Smooth muscle cell (in vitro differentiated cells): ENCODE data around the gene ZFP36L2. TPM values are rescaled to one million over a fixed set of nuclear protein-coding genes. Genes with fewer than 3 reads are reported as not detected.

Experiments
- DNase-seq: peaks from one replicate; lab custom pipeline; 2025; ENCODE audit not compliant: unreplicated experiment; lab: John Stamatoyannopoulos, UW
- H2AFZ ChIP-seq: fragments of 200-600 bp; sonication (generic); 2 replicates; pipeline ENCODE4 v1.6.0; 2016; ENCODE audit warnings: antibody characterized with exemption, low read depth, mild to moderate bottlenecking
- H3F3A ChIP-seq: fragments of 200-600 bp; sonication (generic); 2 replicates; pipeline ENCODE4 v1.6.0; 2017; ENCODE audit warnings: antibody characterized with exemption, low read depth
- H3K27ac ChIP-seq: fragments of 200-600 bp; sonication (generic); 2 replicates; pipeline ENCODE4 v1.5.1; 2016; ENCODE audit warnings: low read depth, mild to moderate bottlenecking
- H3K27me3 ChIP-seq: fragments of 200-600 bp; sonication (generic); 2 replicates; pipeline ENCODE4 v1.6.1; 2016; ENCODE audit warnings: low read depth, mild to moderate bottlenecking
- H3K36me3 ChIP-seq: fragments of 200-600 bp; sonication (generic); 2 replicates; pipeline ENCODE4 v1.5.1; 2016; ENCODE audit warnings: low read depth
- H3K4me1 ChIP-seq: fragments of 200-600 bp; sonication (generic); 2 replicates; pipeline ENCODE4 v1.5.1; 2016; ENCODE audit warnings: low read depth
- H3K4me2 ChIP-seq: fragments of 200-600 bp; sonication (generic); 2 replicates; pipeline ENCODE4 v1.6.0; 2016; ENCODE audit warnings: mild to moderate bottlenecking
- H3K4me3 ChIP-seq: fragments of 200-600 bp; sonication (generic); 2 replicates; pipeline ENCODE4 v1.5.1; 2016; ENCODE audit warnings: mild to moderate bottlenecking
- H3K79me2 ChIP-seq: fragments of 200-600 bp; sonication (generic); 2 replicates; pipeline ENCODE4 v1.6.0; 2016; ENCODE audit warnings: low read depth, mild to moderate bottlenecking
- H3K9ac ChIP-seq: fragments of 200-600 bp; sonication (generic); 2 replicates; pipeline ENCODE4 v1.6.0; 2016; ENCODE audit warnings: low read depth
- H3K9me3 ChIP-seq: fragments of 200-600 bp; sonication (generic); replicated peaks from 2 replicates; pipeline ENCODE4 v1.5.1; 2016; ENCODE audit warnings: low read depth
- H4K20me1 ChIP-seq: fragments of 200-600 bp; sonication (generic); 2 replicates; pipeline ENCODE4 v1.6.0; 2016; ENCODE audit warnings: low read depth
- CTCF ChIP-seq: fragments of 200-600 bp; sonication (generic); IDR thresholded peaks from 2 replicates; pipeline ENCODE4 v1.5.1; 2017; ENCODE audit warnings: borderline replicate concordance, mild to moderate bottlenecking, antibody characterized with exemption; ENCODE audit not compliant: insufficient read depth, poor library complexity, severe bottlenecking
- WGBS: methylation state at CpG from one replicate; pipeline ENCODE4 v1.1.7; 2016; ENCODE audit warnings: low lambda C conversion rate; 5-methylcytosine and 5-hydroxymethylcytosine counted together
- polyA plus RNA-seq: library from polyadenylated mRNA; unstranded; fragments of >200 nt; fragmentation: Nextera tagmentation; extraction: Ambion mirVana; gene quantifications from 2 replicates; pipeline ENCODE4 v1.2.1, GENCODE V29; 2016
- total RNA-seq: library from RNA; depleted of rRNA; stranded (reverse); fragments of >200 nt; gene quantifications from 2 replicates; pipeline ENCODE4 v1.2.3, GENCODE V29; 2014

ZFP36L2 gene
- total and polyA plus RNA-seq, 2 experiments from 2014 or later = 7.1 to 25.8 TPM

- 22% methylated on average over 4 of the region's 4 CpGs for WGBS
- peaks cover 25% of the 10 kb centered on the region for H4K20me1 ChIP-seq
- DNase-seq = no peak
- H2AFZ ChIP-seq = no peak overlapping the region
- peak overlapping the region; percentile 90 for H3K27ac ChIP-seq
- no peaks in the 10 kb centered on the region for H3K9me3 ChIP-seq
- peak overlapping the region; percentile 97 for H3K4me2 ChIP-seq
- peaks cover 36% of the 10 kb centered on the region for H3K79me2 ChIP-seq
- peak overlapping the region; percentile 89 for H3K4me3 ChIP-seq
- no peak for TF ChIP-seq CTCF
- H3K4me1 ChIP-seq = peaks cover 55% of the 10 kb centered on the region
- no peaks in the 10 kb centered on the region for H3K27me3 ChIP-seq
- H3K36me3 ChIP-seq = no peaks in the 10 kb centered on the region
- no peak overlapping the region for H3K9ac ChIP-seq
- H3F3A ChIP-seq = peaks cover 33% of the 10 kb centered on the region
Measured at GRCh38 chr2:43223521-43224001, 2.8 kb downstream of the ZFP36L2 start.

GRCh38 chr2:43222475-43223309 lies 3.7 kb downstream of the ZFP36L2 start:
- Histone ChIP-seq H3K27ac (peak overlapping the region; percentile 90), H2AFZ (no peak overlapping the region), H4K20me1 (peaks cover 25% of the 10 kb centered on the region), H3K36me3 (no peaks in the 10 kb centered on the region), H3K79me2 (peaks cover 36% of the 10 kb centered on the region), H3F3A (peaks cover 28% of the 10 kb centered on the region), H3K9me3 (no peaks in the 10 kb centered on the region), H3K4me2 (peak overlapping the region; percentile 97), H3K4me3 (peak overlapping the region; percentile 89), H3K9ac (peak overlapping the region; percentile 68), H3K4me1 (peaks cover 61% of the 10 kb centered on the region), H3K27me3 (no peaks in the 10 kb centered on the region)
- DNase-seq = no peak
- no peak for TF ChIP-seq CTCF
- WGBS = 30% methylated on average over 8 of the region's 8 CpGs

GRCh38 chr2:43221763-43222474 lies 4.5 kb downstream of the ZFP36L2 start:
- no peaks in the 10 kb centered on the region for H3K36me3 ChIP-seq
- peaks cover 28% of the 10 kb centered on the region for H3F3A ChIP-seq
- H2AFZ ChIP-seq = no peak overlapping the region
- H3K4me2 ChIP-seq = peak overlapping the region; percentile 97
- TF ChIP-seq CTCF = no peak
- peaks cover 25% of the 10 kb centered on the region for H4K20me1 ChIP-seq
- peak overlapping the region; percentile 68 for H3K9ac ChIP-seq
- H3K4me1 ChIP-seq = peaks cover 64% of the 10 kb centered on the region
- no peaks in the 10 kb centered on the region for H3K9me3 ChIP-seq
- H3K27ac ChIP-seq = peak overlapping the region; percentile 90
- 1% methylated on average over 8 of the region's 8 CpGs for WGBS
- no peaks in the 10 kb centered on the region for H3K27me3 ChIP-seq
- DNase-seq = peak; percentile 56
- peaks cover 36% of the 10 kb centered on the region for H3K79me2 ChIP-seq
- peak overlapping the region; percentile 89 for H3K4me3 ChIP-seq
